Body of pancreas (tissue), 4 donors: Measurements from ENCODE around the gene GLUD1.

Experiments used
- CTCF ChIP-seq, 7 experiments: fragments of 450-650 bp in 4 of 7; fragments of 200-600 bp in 3 of 7; sonication (generic) in 3 of 7; IDR thresholded peaks; one replicate each; pipeline ENCODE4 v1.5.1; 2016 to 2019; ENCODE audit warnings: antibody characterized with exemption in 7 of 7
- POLR2A ChIP-seq, 3 donors: fragments of 450-650 bp; IDR thresholded peaks; one replicate each; pipeline ENCODE4 v1.6.1; 2016; ENCODE audit warnings: antibody characterized with exemption in 3 of 3, mild to moderate bottlenecking in 2 of 3

DNA sequence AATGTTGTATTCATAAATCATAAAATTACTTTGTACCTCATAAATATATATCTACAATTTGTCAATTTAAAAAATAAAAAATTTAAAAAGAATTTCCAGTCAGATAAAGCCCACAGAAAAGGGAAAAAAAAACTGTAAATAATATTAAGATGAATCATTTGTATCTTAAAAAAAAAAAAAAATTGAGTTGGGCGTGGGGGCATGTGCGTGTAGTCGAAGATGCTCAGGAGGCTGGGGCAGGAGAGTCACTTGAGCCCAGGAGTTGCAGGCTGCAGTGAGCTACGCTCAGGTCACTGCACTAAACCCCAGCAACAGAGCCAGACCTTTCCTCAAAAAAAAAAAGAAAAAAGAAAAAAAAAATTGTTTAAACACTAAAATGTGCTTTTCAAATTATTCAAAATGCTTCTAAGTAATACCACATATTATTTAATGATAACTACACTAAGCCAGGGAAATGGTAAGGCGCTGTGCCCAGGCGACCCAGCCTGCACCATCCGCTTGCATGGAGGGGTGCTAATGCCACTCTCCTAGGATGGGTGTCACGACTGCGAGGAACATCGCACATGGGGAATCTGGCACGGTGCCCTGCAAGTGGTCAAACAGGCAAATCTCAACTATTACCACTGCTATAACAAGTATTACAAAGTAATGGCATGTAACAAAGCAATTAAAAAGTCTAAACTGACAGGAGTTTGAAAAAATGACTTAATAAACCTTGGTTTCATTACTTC is 15.4 kb downstream of the GLUD1 start:
- no peak for TF ChIP-seq CTCF (IDR thresholded peaks at IDR 0.05)
- TF ChIP-seq POLR2A (IDR thresholded peaks at IDR 0.05), result no peak
